HG02642 (cell line): Measurements from ENCODE around the gene ACSF2.

Experiments used
- ATAC-seq: cut with Tn5 transposase; IDR thresholded peaks from one replicate; pipeline ENCODE4 v1.9.1; 2021; ENCODE audit warnings: mild to moderate bottlenecking; ENCODE audit not compliant: unreplicated experiment, poor library complexity

Gene ACSF2

DNA sequence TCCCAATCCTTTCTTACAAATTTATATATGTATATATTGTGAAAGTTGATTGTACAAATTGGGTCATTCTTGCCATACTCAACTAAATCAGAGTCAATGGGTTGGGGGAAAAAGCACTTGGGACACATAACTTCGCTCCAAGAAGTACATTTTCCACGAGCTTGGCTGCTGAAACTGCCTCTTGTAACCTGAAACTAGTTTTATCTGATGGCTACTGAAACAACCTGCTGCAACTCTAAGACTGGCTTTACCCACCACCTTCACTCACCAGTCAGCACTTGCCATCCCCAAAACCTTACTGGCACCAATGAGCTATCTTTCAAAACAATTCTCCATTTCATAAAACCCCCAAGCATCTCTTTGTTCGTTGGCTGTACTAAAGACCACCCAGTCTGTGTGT, 67.7 kb downstream of the ACSF2 start:
- no peak for ATAC-seq

DNA sequence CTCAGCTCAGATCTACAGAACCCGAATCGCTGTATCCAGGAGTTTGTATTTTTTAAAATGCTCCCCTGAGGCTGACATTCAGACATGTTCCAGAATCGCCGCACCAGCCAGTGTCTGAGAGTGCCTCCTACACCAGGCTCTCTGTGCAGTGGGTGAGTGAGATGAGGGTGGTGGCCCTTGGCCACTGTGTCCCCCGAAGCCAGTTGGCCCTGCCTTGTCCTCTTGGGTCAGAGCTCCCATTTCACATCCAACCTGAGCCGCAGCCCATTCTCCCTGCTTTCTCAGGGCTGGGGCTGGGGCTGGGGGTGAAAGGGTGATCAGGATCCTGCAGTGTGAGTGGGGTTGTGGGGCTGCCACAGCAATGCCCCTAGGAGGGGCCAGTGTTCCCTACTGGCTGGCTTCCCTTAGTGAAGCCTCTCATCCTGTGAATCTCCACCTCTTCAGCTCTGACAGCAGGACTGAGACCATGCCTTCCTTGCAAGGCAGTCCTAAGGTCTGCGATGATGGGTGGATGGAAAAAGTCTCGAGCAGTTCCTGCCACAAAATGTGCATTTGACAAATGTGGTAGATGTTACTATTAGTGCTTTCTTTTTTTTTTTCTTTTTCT, 69.3 kb downstream of the ACSF2 start:
- no peak for ATAC-seq

DNA sequence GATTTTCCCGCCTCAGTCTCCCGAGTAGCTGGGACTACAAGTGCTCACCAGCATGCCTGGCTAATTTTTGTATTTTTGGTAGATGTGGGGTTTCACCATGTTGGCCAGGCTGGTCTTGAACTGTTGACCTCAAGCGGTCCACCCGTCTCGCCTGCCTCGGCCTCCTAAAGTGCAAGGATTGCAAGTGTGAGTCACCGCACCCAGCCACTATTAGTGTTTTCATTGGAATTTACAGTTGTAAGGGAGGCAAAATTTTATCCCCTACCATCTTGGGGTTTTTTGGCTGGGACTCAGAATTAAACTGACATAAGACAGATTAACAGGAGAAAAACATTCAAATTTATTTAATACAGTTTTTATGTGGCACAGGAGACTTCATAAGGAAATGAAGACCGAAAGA, 69.9 kb downstream of the ACSF2 start:
- ATAC-seq = no peak

DNA sequence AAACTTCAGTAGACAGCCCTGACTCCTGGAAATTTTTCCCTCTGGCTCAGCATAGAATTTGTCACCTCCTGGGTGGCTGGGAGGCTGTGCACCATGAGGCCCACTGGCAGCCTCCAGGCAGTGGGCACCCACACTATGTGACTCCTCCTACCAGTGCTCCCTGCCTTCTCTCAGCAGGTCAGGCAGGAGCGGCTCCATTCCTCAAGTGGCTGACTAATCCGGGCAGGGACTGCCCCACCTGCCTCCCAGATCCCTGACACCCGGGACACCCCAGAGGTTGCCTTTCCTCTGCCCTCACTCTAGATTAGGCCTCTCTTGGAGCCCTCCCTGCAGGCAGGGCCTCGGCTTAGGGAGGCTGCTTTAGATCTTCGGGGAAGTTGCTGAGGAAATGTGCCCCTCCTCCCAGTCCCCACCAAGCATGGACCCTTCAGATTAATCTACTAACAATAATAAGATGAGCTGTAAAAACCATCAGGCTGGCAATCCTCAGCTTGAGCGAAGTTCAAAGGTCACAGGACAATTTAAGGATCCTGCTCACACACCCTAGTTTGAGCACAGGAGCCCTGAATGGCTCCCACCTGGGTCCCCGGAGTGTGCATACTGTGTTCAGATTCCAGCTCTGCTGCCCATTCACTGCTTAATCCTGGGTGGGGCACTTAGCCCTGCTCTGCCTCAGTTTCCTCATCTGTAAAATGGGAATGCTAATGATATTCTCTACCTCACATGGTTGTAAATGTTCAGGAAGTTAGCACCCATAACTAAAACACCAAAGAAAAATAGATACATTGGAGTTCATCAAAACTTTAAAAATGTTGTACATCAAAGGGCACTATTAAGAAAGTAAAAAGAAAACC, 72.2 kb downstream of the ACSF2 start:
- ATAC-seq = no peak

DNA sequence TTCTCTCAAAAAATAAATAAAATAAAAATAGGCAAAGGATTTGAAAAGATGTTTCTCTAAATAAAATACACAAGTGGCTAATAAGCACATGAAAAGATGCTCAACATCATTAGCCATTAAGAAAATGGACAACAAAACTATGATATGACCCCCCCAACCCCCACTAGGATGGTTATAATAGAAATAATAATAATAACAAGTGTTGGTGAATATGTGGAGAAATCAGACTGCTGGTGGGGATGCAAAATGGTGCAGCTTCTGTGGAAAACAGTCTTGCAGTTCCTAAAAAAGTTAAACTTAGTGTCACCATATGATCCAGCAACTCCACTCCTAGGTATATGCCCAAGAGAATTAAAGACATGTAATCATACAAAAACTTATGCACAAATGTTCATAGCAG, 73.3 kb downstream of the ACSF2 start:
- ATAC-seq = no peak

DNA sequence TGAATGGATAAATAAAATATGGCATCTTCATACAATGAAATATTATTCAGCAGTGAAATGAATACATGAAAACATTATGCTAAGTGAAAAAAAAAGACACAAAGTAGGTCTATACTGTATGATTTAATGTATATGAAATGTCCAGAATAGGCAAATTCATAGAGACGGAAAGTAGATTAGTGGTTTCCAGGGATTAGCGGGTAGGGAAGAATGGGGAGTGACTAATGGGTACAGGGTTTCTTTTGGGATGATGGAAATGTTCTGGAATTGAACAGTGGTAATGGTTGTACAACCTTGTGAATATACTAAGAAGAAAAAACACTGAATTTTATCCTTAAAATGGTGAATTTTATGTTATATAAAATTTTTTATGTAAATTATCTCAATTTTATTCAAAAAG, 73.7 kb downstream of the ACSF2 start:
- no peak for ATAC-seq

DNA sequence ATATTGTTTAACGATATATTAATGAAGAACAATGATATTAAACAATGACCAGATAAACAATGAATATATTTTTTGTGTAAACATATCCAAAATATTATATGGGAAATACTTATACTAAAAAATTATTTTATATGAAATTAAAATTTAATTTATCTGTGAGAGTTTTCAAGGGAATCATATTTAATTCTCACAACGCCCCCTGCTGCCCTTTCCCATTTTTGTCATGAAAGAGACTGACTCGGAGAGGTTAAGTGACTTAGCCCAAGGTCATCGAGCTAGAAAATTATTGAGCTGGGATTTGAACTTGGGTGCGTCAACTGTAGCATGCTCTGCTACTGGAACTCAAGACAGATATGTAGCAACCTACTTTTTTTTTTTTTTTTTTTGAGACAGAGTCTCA, 75.0 kb downstream of the ACSF2 start:
- no peak for ATAC-seq

DNA sequence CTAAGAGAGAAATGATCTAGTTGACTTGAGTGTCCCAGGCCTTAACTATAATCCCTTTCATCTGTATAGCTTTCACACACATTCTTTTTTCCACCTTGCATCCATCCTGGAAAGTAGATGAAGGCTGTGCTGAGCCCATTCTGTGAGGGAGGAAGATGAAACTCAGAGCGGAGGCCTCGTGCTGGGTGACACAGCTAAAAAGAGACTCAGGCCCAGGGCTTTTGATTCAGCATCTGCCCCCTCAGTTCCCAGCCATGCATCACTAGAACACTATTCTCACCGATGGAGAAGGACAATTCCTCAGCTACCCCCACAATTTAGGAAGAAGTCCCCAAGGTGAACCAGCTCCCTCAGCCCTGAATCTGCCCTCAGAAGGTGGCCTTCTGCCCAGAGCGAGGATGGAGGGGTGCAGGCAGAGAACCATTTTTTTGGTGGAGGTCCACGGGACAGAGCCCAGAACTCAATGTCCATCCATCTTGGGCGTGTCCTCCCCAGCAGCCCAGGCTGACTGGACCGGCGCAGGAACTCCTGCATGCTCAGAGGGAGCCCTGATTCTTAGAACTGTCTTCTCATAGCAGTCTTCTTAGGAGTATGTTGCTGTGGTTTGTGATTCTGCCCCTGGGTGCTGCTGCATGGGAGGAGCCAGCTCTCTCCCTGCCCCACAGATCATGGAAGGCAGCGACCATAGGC, 76.4 kb downstream of the ACSF2 start:
- no peak for ATAC-seq

DNA sequence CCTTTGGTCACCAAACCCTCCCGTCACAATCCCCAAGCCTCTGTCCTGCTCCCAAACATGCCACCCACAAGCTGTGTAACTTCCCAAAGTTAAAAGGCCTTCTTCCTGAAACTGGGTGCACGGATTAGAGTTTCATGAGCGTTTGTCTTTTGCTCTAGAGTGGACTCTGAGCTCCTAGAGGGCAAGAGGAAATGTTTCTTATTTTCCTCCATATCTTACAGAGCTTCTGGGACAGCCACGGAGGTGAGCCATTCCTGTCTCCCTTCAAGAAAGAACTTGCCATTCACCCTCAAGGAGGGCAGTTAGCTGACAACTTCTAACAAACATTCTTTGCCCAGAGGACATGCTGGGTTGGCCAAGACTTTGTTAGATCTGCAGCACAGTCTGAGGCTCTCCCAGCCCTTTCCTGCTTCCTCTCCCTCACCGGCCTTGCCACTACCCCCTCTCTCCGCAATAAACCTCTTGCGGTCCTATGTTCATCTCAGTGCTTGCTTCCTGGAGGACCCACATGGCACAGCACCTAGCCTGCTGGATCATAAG, 79.6 kb downstream of the ACSF2 start:
- ATAC-seq = no peak

DNA sequence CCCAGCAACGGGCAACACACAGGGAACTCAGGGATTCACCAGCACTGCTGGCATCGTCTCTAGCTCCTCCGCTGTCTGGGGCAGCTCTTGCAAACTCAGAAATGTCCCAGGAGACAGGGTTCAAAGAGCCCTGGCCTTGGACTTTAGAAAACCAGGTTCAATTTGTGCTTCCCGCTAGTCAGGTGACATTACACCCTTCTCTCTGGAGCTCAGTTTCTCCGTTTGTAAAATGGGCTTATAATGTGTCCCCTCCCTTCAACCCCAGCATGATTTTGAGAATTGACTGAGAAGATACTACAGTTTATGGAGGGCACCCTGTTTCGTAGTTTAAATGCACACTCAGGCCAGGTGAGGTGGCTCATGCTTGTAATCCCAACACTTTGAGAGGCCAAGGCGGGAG, 80.3 kb downstream of the ACSF2 start:
- ATAC-seq = no peak

DNA sequence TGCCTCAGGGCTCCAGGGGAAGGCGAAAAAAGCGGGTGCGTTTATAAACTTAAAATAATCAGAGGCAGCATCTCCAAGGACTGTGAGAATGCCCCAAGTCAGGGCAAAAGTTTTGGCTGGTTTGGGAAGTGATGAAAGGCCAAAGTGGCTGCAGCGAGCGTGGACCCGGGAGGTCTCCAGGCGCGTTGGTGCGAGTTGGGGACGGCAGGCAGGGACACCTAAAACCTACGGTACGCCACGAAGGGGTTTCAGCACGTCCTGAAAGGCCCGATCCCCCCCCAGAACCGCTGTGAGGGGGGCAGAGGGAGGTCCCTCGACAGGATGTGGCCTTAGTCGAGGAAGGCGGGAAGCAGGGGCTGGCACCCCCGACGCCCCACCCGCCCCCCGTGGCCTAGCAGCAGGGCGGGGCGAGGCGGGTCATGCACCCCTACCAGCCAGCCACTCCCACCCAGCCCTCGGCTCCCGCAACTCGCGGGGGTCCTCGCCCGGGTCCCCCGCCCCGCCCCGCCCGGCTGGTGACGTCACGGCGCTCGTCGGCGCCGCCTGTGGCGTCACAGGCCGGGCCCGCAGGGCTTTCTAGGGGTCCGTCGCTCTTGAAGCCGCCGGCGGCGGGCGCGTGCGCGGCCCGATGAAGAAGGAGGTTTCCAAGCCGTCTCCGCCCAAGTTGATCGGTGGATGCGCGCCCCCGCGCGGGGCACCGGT, 82.0 kb downstream of the ACSF2 start, which contains the start of gene MYCBPAP:
MYCBPAP (plus strand) TSS at position 569 of the 702 bp plus-strand sequence. CDS start 236 bp downstream, outside the sequence.
- no peak for ATAC-seq

DNA sequence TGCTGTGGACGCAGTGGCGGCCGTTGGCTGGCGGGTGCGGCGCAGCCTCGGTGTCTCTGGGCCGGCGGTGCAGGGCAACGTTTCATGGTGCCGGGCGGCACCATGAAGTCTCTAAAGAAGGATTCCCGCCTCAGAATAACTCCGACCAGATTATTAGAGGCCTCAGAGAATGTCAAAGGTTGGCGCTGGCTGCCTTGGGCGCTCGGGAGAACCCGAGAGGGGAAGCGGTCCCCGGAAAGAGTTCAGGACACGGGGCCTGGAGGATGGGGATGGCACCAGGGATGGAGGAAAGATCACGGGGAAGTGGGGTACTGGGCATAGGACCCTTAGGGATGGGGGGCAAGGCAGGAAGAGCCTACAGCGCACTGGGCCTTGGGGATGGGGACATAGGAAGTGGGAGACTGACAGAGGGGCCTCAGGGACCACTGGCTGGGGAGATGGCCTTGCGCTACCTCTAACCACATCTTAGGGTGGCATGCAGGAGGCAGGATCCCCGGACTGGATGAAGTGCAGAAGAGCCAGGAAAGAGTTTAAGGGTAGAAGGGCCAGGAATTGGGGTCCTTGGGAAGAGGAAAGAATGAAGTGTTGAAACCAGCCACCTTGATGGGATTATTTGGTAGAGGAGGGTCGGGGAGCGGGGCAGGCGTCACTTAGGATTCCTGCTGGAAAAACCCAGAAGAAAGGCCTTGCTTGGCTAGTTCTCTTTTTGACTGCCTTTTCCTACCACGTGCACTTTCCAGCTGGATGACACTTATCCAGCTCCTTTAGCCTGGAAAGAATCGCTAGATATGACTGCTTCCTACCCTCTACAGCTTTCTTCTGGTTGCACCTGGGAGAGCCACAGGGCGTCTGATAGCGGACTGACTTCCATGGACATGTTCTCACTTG, 82.8 kb downstream of the ACSF2 start:
- no peak for ATAC-seq

DNA sequence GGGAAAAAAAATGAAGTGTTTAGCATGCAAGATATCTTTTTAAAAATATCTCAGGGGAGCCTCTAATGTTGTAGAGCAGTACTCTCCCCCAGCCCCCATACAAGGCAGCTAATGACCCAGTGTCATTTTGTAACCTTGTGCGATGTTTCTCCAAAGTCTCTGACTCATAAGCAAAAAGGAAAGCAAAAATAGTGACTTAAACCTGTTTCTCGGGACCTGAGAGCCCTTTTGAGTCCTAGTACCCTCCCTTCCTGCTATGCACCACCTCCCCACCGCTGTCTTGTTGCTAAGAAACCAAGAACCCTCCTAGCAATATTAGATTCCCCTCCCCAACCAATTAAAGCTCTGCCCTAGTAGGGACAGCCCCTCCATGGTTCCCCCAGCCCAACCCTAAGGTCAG, 85.0 kb downstream of the ACSF2 start:
- ATAC-seq = peak; percentile 70

DNA sequence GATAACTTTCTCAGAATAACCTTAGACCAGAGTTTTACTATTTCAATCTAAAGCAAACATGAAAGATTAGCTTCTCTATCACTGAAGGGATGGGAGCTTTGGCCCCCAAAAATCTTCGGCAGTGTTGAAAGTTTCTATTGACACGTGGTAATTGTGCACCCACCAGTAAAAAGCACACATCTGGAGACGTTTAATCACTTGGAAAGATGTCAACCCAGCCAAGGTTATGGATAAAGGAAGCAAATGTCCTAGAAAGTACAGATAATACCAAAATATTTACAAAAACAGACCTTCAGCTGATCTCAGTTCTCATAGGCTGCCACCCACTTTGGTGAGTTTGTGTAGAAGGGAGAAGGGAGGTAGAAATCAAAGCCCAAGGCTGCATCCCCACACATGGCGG, 87.5 kb downstream of the ACSF2 start:
- no peak for ATAC-seq

DNA sequence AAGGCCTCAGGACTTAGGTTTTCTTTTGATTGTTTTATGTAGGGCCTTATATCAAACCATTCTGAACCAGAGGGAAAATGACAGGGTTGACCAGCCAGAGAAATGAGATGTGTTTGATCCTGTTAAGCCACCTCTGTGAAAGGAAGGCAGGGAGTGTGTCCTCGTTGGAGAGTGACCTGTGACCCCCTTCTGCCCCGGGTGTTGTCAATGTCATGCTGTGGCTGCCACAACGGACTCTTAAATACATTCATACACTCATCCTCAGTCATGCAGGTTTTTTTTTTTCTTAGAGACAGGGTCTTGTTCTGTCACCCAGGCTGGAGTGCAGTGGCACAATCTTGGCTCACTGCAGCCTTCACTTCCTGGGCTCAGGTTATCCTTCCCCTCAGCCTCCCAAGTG, 88.4 kb downstream of the ACSF2 start:
- ATAC-seq = no peak

DNA sequence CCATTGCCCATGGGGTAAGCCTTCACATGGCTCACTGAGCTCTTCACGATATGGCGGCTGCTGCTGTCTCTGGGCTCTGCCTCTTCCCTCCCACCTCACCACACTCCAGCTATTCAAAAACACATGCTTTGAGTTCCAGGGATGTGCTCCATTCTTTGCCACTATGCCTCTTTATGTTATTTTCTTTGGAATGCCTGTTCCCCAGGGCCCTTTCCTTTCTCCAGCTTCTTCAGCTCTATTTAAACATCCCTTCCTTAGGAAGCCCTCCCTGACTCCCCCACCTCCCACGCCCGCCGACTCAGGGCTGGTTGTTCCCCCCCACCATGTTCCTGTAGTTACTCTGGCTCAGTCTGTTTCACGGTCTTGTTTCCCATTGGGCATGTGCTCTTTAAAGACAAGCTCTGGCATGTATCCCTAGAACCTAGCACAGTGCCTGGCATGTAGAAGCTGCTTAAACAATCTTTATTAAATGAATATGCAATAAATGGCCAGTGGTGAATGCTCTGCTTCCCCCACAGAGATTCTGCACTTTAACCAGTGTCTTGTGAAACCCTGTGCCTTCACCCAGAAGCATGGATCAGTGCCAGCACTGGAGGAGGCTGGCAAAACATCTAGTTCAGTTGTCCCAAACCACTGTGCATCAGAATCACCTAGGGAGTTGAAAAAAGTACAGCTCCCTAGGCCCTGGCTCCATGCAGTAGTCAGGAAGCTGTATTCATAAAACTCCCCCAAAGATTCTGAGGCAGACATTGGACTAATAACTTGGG, 89.1 kb downstream of the ACSF2 start:
- ATAC-seq = no peak

DNA sequence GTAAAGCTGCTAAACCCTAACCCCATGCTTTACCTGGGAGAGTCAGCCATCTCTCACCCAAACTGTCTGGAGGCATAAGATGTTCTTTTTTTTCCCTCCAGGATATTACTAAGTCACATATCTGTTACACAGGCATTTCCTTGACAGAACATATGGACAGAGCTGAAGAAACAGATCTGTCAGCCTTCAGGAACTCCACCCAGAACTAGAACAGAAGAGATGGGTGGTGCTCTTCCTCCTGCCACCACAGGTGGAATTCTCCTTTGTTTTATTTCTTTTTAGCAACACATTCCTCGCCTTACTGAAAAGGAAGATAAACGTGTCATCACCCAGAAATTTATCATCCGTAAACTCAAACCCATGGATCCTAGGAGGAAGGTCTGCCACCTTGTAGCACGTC, 91.0 kb downstream of the ACSF2 start:
- no peak for ATAC-seq

DNA sequence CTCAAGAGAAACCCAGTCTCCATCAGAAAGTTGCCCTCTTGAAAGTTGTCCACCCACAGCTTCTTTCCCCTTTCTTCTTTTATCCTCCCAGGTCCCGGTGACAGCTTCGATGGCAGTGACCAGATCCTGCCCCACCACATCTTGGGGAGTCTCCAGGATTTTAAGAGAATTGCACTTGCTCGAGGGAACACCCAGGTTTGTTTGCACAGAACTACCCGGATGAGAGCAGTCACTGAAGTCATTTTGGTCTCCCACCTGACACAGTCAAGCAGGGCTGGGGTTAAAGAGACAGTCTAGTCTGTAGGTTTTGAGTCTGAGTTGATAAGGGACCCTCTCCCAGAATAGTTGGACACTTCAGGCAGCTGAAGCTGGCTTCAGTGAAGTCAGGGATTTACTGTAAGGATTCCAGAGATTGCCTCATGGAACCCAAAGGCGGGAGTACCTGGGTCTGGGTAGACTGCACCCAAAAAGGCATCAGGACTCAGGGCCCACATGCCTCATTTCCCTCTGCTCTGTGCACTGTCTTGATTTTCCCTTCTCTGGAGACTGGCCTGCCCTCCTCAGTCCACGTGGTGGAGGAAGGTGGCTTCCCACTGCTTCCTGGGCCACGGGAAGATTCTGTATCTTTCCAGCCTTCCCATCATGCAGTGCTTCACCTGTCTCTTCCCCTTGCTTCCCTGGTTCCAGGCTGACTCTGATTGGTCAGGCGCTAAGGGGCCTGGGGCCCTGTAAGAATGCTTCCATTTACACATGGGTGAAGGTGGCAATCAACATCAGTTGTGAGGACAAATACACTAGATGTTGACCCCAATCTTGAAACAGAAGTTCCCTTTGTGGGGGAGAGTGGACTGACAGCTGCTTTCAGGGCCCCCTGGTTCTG, 91.7 kb downstream of the ACSF2 start:
- no peak for ATAC-seq
